T-helper 2 cell treated with Interferon-gamma antibody and Interleukin-4, amounts not matched to agents 5 μg/mL and 100 μg/mL, for 36 hours (primary cell): ENCODE measurements around the gene EVX2.

ENCODE experiments used
- DNase-seq: peaks from one replicate; pipeline ENCODE4 v3.0.0; 2021; ENCODE audit warnings: low spot score
- H3K27ac Mint-ChIP-seq: one replicate; pipeline ENCODE4 v1.8.0; 2021; ENCODE audit warnings: mild to moderate bottlenecking, mixed read lengths
- H3K27me3 Mint-ChIP-seq: one replicate; pipeline ENCODE4 v1.8.0; 2021; ENCODE audit warnings: low read depth, mixed read lengths
- H3K36me3 Mint-ChIP-seq: one replicate; pipeline ENCODE4 v1.8.0; 2021; ENCODE audit warnings: low read depth, mixed read lengths
- H3K4me1 Mint-ChIP-seq: one replicate; pipeline ENCODE4 v1.8.0; 2021; ENCODE audit warnings: low read depth, mixed read lengths
- H3K4me3 Mint-ChIP-seq: one replicate; pipeline ENCODE4 v1.8.0; 2022; ENCODE audit warnings: mild to moderate bottlenecking, moderate library complexity, mixed read lengths
- H3K9me3 Mint-ChIP-seq: one replicate; pipeline ENCODE4 v1.8.0; 2021; ENCODE audit warnings: mixed read lengths

The EVX2 gene

DNA sequence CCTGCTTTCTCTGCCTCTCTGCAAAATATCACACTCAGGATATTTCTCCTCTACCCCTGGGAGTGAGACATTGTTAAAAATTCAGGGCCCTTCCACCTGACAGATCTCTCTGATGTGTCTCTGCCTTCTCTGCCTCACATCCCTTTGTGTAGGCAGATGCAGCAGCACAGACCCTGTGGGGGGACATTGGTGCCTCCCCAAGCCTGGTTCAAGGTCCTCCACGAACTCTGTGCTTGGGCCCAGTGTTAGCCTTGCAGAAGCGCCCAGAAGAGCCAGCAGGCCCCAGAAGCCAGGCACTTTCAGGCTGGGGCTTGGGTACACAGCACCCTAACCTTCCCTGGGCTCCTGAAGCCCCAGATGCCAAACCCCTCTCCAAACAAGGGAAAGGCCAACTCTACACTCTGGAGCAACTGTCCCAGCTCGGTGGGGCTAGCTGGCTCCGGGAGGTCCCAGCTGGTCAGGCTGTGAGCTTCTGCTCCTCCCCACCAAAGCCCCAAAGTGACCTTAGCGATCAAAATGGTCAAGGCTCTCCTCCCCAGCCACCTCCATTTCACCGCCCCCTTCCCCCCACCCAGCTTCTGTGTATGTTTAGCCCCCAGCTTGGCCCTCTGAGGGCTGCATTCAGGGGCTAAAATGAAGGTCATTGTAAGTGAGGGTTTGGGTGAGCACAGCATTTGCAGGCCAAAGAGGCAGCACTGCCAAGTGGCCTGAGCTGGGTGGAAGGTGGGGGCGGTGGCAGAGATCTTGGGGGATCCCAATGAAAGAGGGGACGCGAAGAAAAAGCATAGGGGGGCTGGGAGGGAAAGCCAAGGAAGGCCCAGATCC, 41.4 kb upstream of the EVX2 start:
- Mint-ChIP-seq H3K4me1 (no peaks in the 10 kb centered on the region), H3K27ac (peak overlapping the region; percentile 8), H3K36me3 (no peaks in the 10 kb centered on the region), H3K9me3 (no peaks in the 10 kb centered on the region), H3K27me3 (peaks cover 77% of the 10 kb centered on the region), H3K4me3 (no peak overlapping the region)
- no peak for DNase-seq

GRCh38 chr2:176124110-176124946, 40.6 kb upstream of the EVX2 start:
- Mint-ChIP-seq H3K4me1 (no peaks in the 10 kb centered on the region), H3K36me3 (no peaks in the 10 kb centered on the region), H3K4me3 (no peak overlapping the region), H3K27ac (peak overlapping the region; percentile 76), H3K9me3 (no peaks in the 10 kb centered on the region), H3K27me3 (peaks cover 85% of the 10 kb centered on the region)
- DNase-seq, result no peak

DNA sequence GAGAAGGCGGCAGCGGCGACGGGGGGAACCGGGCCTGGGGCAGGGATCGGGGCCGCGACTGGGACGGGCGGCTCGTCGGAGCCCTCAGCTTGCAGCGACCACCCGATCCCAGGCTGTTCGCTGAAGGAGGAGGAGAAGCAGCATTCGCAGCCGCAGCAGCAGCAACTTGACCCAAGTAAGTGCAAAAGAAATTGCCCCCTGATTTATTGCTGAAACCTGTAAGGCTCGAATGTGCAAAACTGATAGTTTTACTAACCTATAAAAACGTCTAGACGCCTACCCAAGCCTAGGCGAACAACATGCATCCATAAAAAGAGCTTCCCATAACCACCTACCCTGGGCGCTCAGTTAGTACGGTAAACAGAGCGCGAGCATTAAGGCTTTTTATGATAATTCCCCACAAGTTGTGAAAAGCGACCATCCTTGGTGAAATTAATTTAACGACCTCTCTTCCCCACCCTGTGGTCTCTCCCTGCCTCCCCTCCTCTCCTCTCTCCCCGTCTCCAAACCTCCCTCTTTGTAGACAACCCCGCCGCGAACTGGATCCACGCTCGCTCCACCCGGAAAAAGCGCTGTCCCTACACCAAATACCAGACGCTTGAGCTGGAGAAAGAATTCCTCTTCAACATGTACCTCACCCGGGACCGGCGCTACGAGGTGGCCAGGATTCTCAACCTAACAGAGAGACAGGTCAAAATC, 39.8 kb upstream of the EVX2 start:
- Mint-ChIP-seq H3K36me3 (no peaks in the 10 kb centered on the region), H3K4me1 (peaks cover 1% of the 10 kb centered on the region), H3K9me3 (no peaks in the 10 kb centered on the region), H3K27ac (peak overlapping the region; percentile 76), H3K4me3 (peak overlapping the region; percentile 27), H3K27me3 (peaks cover 85% of the 10 kb centered on the region)
- DNase-seq, result no peak

GRCh38 chr2:176122683-176123410, 39.1 kb upstream of the EVX2 start, which contains the start of gene HOXD9:
HOXD9 (plus strand) TSS chr2:176122719; CDS start chr2:176122769, 50 bp downstream.
- peaks cover 3% of the 10 kb centered on the region for H3K4me1 Mint-ChIP-seq
- H3K4me3 Mint-ChIP-seq, result no peak within 1 kb of the TSS
- H3K27ac Mint-ChIP-seq, result peak within 1 kb of the TSS; percentile 76
- DNase-seq, result no peak
- H3K27me3 Mint-ChIP-seq, result peaks cover 85% of the 10 kb centered on the region
- H3K36me3 Mint-ChIP-seq, result no peaks in the 10 kb centered on the region
- H3K9me3 Mint-ChIP-seq, result no peaks in the 10 kb centered on the region

GRCh38 chr2:176122052-176122682, 38.4 kb upstream of the EVX2 start:
- H3K27me3 Mint-ChIP-seq, result peaks cover 84% of the 10 kb centered on the region
- peak overlapping the region; percentile 41 for H3K27ac Mint-ChIP-seq
- no peaks in the 10 kb centered on the region for H3K36me3 Mint-ChIP-seq
- no peak overlapping the region for H3K4me3 Mint-ChIP-seq
- H3K4me1 Mint-ChIP-seq, result peaks cover 3% of the 10 kb centered on the region
- DNase-seq, result no peak
- no peaks in the 10 kb centered on the region for H3K9me3 Mint-ChIP-seq

GRCh38 chr2:176121190-176122051, 37.7 kb upstream of the EVX2 start:
- H3K4me3 Mint-ChIP-seq, result no peak overlapping the region
- no peaks in the 10 kb centered on the region for H3K9me3 Mint-ChIP-seq

GRCh38 chr2:176120364-176121189, 36.8 kb upstream of the EVX2 start:
- Mint-ChIP-seq H3K27ac (no peak overlapping the region), H3K36me3 (peaks cover 3% of the 10 kb centered on the region), H3K4me3 (no peak overlapping the region), H3K9me3 (no peaks in the 10 kb centered on the region), H3K4me1 (peaks cover 3% of the 10 kb centered on the region), H3K27me3 (peaks cover 84% of the 10 kb centered on the region)
- DNase-seq, result no peak

More at GRCh38 chr2:176121190-176122051, 37.7 kb upstream of the EVX2 start:
- no peak for DNase-seq
- H3K27ac Mint-ChIP-seq, result peak overlapping the region; percentile 57
- H3K4me1 Mint-ChIP-seq, result peaks cover 3% of the 10 kb centered on the region
- H3K27me3 Mint-ChIP-seq, result peaks cover 84% of the 10 kb centered on the region
- peaks cover 3% of the 10 kb centered on the region for H3K36me3 Mint-ChIP-seq

GRCh38 chr2:176118601-176119339, 35.0 kb upstream of the EVX2 start:
- no peak overlapping the region for H3K27ac Mint-ChIP-seq
- no peak for DNase-seq
- H3K36me3 Mint-ChIP-seq, result peaks cover 3% of the 10 kb centered on the region
- H3K9me3 Mint-ChIP-seq, result no peaks in the 10 kb centered on the region
- H3K4me1 Mint-ChIP-seq, result peaks cover 3% of the 10 kb centered on the region
- peaks cover 82% of the 10 kb centered on the region for H3K27me3 Mint-ChIP-seq
- H3K4me3 Mint-ChIP-seq, result no peak overlapping the region

DNA sequence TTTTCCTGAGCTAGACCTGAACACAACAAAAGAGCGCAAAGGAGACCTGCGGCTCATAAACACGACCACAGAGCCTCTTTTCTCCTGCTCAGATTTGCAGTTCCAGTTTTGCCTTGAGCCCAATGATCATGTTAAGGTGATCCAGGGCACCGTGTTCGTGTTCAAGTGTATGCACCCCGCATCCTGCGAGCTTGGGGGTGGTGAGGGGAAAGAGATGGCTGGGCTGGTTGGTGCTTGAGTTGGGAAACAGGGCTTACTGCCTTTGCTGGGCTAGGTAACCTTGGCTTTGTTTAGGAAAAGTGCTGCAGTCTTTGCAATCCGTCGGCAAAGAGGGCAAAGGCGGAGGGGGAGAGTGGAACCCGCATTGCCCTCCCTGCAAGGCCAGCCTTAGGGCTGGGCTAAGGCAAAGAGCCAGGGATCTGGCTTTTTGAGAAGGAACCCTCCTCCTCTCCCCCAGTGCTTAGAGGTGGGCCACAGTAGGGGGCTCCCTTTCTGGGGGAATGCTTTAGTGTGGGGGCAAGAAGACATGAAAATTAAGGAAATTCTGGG, 34.1 kb upstream of the EVX2 start:
- H3K27ac Mint-ChIP-seq, result no peak overlapping the region
- H3K4me3 Mint-ChIP-seq, result no peak overlapping the region
- DNase-seq, result no peak
- peaks cover 3% of the 10 kb centered on the region for H3K36me3 Mint-ChIP-seq
- H3K27me3 Mint-ChIP-seq, result peaks cover 84% of the 10 kb centered on the region
- H3K9me3 Mint-ChIP-seq, result no peaks in the 10 kb centered on the region
- H3K4me1 Mint-ChIP-seq, result peaks cover 3% of the 10 kb centered on the region

GRCh38 chr2:176117162-176117822, 33.5 kb upstream of the EVX2 start:
- H3K9me3 Mint-ChIP-seq, result no peaks in the 10 kb centered on the region
- H3K27me3 Mint-ChIP-seq, result peaks cover 87% of the 10 kb centered on the region
- no peak overlapping the region for H3K4me3 Mint-ChIP-seq
- no peak for DNase-seq
- H3K27ac Mint-ChIP-seq, result peak overlapping the region; percentile 21
- peaks cover 3% of the 10 kb centered on the region for H3K36me3 Mint-ChIP-seq
- peaks cover 3% of the 10 kb centered on the region for H3K4me1 Mint-ChIP-seq
